GM12801 (cell line): Measurements from ENCODE around the gene NRG4.

Experiments used
- TF ChIP-seq, protein P1 (sequence below): IDR thresholded peaks from one replicate; pipeline ENCODE4 v1.5.1; 2011; ENCODE audit warnings: control low read depth; ENCODE audit not compliant: insufficient read length; ENCODE audit errors: extremely low read depth

The NRG4 gene, protein sequence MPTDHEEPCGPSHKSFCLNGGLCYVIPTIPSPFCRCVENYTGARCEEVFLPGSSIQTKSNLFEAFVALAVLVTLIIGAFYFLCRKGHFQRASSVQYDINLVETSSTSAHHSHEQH

DNA sequence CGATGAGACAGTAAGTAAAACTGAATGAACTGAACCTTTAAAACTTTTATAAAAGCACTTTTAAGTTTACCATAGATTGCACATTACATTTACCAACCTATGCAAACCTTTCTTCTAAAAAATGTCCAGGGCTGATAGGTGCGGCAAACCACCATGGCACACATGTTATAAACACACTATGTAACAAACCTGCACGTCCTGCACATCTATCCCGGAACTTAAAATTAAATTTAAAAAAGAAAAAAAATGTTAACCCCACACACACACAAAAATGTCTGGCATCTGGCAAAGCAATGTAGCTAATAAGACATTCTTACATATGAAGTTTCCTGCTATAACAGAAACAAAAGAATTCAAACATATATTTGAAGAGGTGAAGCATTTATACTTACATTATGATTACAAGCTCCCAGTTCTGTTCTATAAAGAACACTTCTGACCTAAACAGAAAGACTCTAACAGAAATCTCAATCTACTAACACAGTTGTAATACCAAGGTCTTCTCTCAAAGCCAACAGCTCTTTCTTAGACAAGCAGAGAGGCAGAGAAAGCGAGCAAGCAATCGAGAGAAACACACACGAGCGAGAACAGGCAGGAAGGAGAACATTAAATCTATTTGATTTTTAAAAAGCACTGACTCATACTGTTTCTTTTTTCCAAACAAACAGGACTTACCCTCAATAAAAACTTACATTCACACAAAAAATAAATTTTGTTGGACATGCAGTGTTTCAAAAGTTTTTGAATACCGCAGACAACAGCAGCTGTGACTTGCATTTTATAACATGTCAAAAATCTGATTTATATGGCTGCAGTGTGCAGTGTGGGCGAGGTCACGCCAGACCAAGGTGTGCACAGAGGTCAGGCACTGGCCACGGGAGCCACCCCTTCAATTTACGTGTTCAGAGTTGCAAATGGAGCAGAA is at the start of gene NRG4:
TSS of gene NRG4 (minus strand) at position 798 of the 925 bp plus-strand sequence. CDS start 1,194 bp downstream, outside the sequence.
- TF ChIP-seq, protein P1, sequence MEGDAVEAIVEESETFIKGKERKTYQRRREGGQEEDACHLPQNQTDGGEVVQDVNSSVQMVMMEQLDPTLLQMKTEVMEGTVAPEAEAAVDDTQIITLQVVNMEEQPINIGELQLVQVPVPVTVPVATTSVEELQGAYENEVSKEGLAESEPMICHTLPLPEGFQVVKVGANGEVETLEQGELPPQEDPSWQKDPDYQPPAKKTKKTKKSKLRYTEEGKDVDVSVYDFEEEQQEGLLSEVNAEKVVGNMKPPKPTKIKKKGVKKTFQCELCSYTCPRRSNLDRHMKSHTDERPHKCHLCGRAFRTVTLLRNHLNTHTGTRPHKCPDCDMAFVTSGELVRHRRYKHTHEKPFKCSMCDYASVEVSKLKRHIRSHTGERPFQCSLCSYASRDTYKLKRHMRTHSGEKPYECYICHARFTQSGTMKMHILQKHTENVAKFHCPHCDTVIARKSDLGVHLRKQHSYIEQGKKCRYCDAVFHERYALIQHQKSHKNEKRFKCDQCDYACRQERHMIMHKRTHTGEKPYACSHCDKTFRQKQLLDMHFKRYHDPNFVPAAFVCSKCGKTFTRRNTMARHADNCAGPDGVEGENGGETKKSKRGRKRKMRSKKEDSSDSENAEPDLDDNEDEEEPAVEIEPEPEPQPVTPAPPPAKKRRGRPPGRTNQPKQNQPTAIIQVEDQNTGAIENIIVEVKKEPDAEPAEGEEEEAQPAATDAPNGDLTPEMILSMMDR, result no peak

DNA sequence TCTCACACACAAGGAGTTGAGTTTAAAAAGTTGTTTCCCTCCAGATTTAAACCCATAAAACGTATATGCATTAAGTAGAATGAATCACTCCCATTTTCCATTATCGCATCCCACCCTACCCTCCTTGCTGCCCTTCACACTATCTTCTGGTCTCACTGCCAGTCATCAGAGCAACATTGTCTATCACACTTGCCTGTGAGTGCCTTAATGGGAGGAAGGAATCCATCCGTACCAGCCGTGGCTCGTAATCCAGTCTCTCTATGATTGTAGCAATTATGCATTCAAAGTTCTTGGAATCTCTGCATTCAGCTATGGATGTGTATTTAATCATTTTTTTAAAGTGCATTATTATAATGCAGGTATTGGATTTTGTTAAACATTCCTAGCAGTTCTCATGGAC is 49.5 kb upstream of the NRG4 start:
- TF ChIP-seq, protein P1, result no peak

DNA sequence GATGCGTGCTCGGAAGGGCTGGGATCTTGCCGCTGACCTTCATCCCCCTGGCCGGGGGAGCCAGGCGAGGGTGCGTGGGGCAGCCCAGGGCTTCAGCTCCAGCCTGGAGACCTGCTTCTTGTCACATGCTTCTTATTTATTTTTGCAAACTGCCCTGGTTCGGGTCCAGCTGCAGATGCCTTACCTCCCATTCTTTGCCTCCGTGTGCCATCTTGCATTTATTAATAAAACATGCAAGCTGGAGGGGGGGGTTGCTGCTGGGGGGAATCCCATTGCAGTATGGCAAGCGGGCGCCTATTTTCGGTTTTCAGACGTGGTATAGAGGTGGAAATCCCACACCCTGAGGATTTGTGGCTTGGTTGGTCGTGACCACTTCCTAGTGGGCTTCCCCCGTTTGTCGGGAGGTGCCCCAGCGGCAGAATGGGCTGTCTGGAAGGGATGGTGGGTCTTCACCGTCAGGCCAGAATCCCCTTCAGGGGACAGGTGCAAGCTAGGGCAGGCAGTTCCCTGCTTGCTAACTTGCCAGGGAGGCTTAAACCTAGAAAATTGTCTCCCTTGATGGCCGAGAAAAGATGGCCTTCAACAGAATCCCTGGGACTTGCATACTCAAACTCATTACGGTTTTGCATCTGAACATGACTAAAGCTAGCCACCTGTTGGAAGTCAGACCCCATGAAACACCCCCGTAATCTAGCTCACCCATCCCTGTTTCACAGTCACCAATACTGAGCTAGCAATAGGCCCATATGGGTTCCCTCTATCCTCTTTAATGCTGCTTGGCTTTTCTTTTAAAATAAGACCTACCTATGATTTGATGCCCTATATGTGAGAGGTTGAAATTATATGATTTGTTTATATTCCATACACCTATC is 48.1 kb upstream of the NRG4 start:
- TF ChIP-seq, protein P1, result no peak

DNA sequence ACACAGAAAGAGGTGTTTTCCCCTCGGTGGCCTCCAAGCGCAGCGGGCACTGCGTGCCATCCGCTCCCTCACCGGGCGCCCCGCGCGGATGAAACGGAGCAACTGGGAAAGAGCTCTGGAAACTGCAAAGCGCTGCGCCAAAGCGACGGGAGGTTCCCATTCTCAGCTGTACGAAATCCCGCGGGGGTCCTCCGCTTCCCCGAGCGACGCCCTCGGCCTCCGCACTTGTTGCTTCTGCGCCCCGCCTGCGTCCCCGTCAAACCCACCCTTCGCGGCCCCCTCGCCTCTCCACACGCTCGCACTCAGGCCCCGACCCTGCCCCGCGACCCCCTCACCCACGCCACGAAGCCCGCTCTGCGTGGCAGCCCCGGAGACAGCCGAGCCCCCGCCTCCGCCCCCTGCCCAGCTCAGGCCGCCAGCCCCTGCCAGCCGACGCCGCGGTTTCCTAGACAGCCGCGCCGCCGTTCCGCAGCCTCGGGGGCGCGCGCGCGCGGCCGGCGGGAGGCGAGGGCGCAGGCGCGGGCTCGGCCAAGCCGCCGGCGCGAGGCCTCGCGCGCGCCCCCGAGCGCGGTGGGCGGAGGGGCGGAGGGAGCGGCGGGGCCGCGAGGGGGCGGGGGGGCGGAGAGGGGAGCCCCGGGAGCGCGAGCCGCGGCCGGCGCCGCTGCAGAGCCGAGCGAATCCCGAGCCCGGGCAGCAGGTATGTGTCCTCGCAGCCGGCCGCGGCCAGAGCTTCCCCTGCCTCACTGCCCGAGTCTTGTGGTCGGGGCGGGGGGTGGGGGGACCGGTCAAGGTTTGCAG is 47.3 kb upstream of the NRG4 start, which contains the start of gene TMEM266:
TSS of gene TMEM266 (plus strand) at position 666 of the 798 bp plus-strand sequence. CDS start 74,279 bp downstream, outside the sequence.
- TF ChIP-seq, protein P1, result no peak

DNA sequence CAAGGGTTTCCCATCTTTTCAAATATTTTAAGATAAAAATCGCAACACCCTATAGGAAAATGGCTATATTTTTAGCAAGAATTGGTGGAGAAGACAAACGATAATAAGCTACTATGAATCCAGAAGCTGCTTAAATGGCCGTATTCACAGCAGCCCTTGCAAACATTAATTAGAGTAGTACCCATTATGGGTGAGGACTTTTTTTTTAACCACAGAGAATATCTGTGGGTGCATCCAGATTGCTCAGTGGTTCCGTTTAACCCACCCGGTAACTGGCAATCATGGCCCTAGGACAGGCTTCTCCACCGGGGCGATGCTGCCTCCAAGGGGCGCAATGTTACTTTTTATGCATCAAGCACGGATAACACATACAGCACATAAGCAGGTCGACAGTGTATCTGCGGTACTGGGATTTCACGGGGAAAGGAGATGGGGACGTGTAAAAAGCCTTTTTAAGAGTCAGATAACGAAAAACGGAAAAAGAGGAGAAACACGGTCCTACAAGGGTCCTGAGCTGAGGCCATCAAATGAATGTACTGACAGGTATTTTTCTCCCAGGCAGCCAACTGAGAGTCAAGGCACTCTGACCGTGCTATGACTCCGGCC is 46.6 kb upstream of the NRG4 start:
- TF ChIP-seq, protein P1, result no peak

DNA sequence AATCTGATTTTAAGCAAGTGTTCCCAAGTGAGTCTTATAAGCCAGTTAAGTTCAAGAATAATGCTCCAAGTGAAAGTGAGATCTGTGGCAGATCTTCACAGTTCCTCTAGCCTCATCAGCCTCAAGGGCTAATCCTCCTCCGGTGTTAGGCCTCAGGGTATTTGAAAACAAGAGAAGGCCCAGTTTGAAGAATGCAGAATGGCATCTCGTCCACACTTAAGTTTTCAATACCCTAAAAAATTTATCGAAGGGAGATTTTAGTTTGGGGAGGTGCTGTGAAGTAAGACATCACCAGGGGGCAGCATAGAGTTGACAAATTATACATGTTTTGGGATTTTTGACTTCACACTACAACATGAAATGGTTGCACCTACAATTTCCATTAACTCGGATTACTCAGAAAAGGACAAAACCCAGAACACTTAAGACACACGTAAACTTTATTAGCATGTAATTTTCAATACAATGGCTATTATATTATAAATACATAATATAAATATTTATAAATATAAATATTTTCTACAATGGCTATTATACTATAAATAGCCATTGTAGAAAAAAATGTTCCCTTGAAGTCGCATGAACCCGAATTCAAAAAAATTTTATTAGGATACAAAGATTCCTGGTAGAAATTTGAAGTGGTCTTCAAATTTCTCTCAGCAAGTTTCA is 45.2 kb upstream of the NRG4 start:
- TF ChIP-seq, protein P1, result no peak
